ENCODE results near the gene ABCA13. TPM values are rescaled to one million over a fixed set of nuclear protein-coding genes. Genes with fewer than 3 reads are reported as not detected.

The ABCA13 gene
- total RNA-seq, 1 experiment from 2014 or later, result 1.7 TPM

DNA sequence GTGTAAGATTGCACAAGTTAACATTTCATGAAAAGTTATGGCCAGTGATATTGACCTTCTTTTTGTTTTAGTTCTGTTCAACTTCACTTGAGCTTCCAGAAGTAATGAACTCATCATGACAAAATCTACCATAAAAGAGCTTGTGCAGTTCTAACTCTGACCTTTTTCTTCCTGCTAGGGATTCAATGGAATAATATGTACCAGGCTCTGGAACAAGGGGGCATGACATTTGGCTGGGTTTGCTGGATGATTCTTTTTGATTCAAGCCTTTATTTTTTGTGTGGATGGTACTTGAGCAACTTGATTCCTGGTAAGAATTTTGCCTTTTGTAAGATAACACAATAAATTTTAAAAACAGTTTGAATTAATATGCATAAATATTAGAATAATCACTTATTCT, 205.0 kb downstream of the ABCA13 start:
- no peaks in the 10 kb centered on the region for H3K36me3 ChIP-seq (ENCODE audit: control insufficient read depth, insufficient read depth, low read length)
- ChIA-PET POLR2A (no interaction called here), CTCF (no interaction called here)
- ATAC-seq (no peak), DNase-seq (ENCODE audit: low read depth, low spot score) (no peak)
- BruUV-seq (replicated peaks), result no TSS peak
- H3K27me3 ChIP-seq (ENCODE audit: control insufficient read depth, insufficient read depth, low read length), result no peaks in the 10 kb centered on the region
- H3K4me3 ChIP-seq (ENCODE audit: low read depth in 2 of 2, low read length in 2 of 2), result no peak overlapping the region
- intact Hi-C loops (cut with micrococcal nuclease; ENCODE audit: unreplicated experiment) (no loop called here), in situ Hi-C loops (cut with HindIII; ENCODE audit: low pct_unique_long_range_greater_than_20kb, low sequenced_read_pairs) (no loop called here)
- TF ChIP-seq, protein P1, sequence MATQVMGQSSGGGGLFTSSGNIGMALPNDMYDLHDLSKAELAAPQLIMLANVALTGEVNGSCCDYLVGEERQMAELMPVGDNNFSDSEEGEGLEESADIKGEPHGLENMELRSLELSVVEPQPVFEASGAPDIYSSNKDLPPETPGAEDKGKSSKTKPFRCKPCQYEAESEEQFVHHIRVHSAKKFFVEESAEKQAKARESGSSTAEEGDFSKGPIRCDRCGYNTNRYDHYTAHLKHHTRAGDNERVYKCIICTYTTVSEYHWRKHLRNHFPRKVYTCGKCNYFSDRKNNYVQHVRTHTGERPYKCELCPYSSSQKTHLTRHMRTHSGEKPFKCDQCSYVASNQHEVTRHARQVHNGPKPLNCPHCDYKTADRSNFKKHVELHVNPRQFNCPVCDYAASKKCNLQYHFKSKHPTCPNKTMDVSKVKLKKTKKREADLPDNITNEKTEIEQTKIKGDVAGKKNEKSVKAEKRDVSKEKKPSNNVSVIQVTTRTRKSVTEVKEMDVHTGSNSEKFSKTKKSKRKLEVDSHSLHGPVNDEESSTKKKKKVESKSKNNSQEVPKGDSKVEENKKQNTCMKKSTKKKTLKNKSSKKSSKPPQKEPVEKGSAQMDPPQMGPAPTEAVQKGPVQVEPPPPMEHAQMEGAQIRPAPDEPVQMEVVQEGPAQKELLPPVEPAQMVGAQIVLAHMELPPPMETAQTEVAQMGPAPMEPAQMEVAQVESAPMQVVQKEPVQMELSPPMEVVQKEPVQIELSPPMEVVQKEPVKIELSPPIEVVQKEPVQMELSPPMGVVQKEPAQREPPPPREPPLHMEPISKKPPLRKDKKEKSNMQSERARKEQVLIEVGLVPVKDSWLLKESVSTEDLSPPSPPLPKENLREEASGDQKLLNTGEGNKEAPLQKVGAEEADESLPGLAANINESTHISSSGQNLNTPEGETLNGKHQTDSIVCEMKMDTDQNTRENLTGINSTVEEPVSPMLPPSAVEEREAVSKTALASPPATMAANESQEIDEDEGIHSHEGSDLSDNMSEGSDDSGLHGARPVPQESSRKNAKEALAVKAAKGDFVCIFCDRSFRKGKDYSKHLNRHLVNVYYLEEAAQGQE (IDR thresholded peaks at IDR 0.05; ENCODE audit: insufficient read depth in 1 of 2, low read depth in 2 of 2, low read length in 1 of 2), result no peak
- no peak for TF ChIP-seq POLR2AphosphoS5 (IDR thresholded peaks at IDR 0.05; ENCODE audit: low read depth, low read length)
- no peak for TF ChIP-seq TCF7L2 (IDR thresholded peaks at IDR 0.05; ENCODE audit: low read depth, low read length)
- TF ChIP-seq, protein P2, sequence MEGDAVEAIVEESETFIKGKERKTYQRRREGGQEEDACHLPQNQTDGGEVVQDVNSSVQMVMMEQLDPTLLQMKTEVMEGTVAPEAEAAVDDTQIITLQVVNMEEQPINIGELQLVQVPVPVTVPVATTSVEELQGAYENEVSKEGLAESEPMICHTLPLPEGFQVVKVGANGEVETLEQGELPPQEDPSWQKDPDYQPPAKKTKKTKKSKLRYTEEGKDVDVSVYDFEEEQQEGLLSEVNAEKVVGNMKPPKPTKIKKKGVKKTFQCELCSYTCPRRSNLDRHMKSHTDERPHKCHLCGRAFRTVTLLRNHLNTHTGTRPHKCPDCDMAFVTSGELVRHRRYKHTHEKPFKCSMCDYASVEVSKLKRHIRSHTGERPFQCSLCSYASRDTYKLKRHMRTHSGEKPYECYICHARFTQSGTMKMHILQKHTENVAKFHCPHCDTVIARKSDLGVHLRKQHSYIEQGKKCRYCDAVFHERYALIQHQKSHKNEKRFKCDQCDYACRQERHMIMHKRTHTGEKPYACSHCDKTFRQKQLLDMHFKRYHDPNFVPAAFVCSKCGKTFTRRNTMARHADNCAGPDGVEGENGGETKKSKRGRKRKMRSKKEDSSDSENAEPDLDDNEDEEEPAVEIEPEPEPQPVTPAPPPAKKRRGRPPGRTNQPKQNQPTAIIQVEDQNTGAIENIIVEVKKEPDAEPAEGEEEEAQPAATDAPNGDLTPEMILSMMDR (IDR thresholded peaks at IDR 0.05), result no peak
- TF ChIP-seq SIN3A (IDR thresholded peaks at IDR 0.05; ENCODE audit: borderline replicate concordance, insufficient read depth, low read depth, low read length), result no peak
- H3K9me3 ChIP-seq (ENCODE audit: control insufficient read depth, insufficient read depth, low read depth, low read length), result no peaks in the 10 kb centered on the region
- no peaks in the 10 kb centered on the region for H3K4me1 ChIP-seq (ENCODE audit: control insufficient read depth, insufficient read depth, low read length)
- H3K27ac ChIP-seq (ENCODE audit: low read length), result no peak overlapping the region

DNA sequence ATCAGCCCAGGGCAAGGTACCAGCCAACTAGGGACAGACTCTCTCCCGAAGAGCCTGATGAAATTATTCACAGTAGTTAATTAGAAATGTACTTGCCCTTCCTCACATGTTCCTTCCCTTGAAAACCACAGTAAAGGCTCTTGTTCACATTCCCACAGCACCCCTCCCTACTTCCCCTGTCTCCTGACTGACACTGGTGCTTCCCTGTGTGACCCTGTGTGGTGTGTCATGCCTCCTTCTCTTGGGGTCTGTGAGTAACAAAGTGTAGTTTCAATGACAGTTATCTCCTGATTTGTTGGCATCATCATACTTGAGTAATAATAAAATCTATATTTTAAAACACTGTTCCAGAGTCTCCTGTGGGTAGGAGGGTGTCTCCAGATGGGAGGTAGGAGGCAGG, 209.7 kb downstream of the ABCA13 start:
- Histone ChIP-seq H3K27me3 (ENCODE audit: control insufficient read depth, insufficient read depth, low read length) (no peaks in the 10 kb centered on the region), H3K27ac (ENCODE audit: low read length) (no peak overlapping the region), H3K4me1 (ENCODE audit: control insufficient read depth, insufficient read depth, low read length) (no peaks in the 10 kb centered on the region), H3K9me3 (ENCODE audit: control insufficient read depth, insufficient read depth, low read depth, low read length) (no peaks in the 10 kb centered on the region), H3K4me3 (ENCODE audit: low read depth in 2 of 2, low read length in 2 of 2) (no peak overlapping the region), H3K36me3 (ENCODE audit: control insufficient read depth, insufficient read depth, low read length) (no peaks in the 10 kb centered on the region)
- ATAC-seq, result no peak
- no peak for DNase-seq (ENCODE audit: low read depth, low spot score)
- no peak for TF ChIP-seq TCF7L2 (IDR thresholded peaks at IDR 0.05; ENCODE audit: low read depth, low read length)
- no peak for TF ChIP-seq POLR2AphosphoS5 (IDR thresholded peaks at IDR 0.05; ENCODE audit: low read depth, low read length)
- TF ChIP-seq, protein P1 (IDR thresholded peaks at IDR 0.05; ENCODE audit: insufficient read depth in 1 of 2, low read depth in 2 of 2, low read length in 1 of 2), result no peak
- TF ChIP-seq, protein P2 (IDR thresholded peaks at IDR 0.05), result no peak
- TF ChIP-seq SIN3A (IDR thresholded peaks at IDR 0.05; ENCODE audit: borderline replicate concordance, insufficient read depth, low read depth, low read length), result no peak
- in situ Hi-C loops (cut with HindIII; ENCODE audit: low pct_unique_long_range_greater_than_20kb, low sequenced_read_pairs) (no loop called here), intact Hi-C loops (cut with micrococcal nuclease; ENCODE audit: unreplicated experiment) (no loop called here)
- no TSS peak for BruUV-seq (replicated peaks)
- CTCF ChIA-PET, result no interaction called here
- POLR2A ChIA-PET, result no interaction called here

Data from Panc1 (cell line).